ENCODE data around the gene LMO7.

Gene LMO7

DNA sequence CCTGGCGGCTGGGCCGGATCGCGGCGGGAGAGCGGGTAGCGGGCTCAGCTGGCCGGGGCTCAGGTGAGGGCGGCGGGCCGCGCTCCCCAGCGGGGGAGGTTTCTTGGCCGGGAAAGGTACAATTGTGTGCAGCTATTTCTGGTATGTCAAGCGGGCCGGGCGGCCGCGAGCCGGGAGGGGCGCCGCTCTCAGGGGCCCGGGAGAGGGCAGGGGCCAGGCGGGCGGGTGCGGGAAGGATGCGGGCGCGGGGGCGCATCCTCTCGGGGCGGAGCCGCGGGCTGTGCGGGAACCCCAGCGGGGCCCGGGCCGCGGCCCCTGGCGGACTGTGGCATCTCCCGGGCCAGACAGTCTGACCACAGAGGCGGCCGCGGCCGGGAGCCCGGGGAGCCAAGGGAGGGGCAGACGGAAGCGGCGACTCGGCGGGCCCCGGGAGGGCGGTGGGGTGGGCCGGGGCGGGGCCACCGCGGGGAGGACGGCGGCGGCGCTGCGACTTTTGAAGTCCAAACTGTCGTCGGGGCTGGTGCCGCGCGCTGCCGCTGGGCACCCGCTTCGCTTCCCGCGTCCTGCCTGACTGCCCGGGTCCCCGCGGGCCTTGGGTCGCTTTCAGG, at the start of gene LMO7:
TSS of gene LMO7 (plus strand) at position 503 of the 608 bp plus-strand sequence. CDS start 328 bp downstream, outside the sequence.
- DNase-seq: peak; percentile 63

DNA sequence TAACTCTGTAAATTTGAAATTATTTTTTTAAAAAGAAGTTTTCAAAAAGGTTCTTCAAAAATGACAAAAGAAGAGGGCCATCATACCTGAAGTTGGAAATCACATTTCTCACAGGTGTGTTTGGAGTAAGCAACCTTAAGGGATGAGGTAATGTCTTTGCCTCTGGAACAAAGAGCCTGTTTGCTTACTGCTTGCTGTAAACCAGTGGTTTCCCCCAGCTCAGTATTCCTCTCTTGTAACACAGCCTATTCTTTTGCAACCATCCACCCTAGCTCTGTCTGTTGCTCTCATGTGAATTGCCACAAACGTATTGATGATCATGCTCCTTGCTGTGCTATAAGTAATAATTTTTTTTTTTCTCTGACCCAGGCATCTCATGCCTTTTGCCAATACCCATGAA, 48.5 kb upstream of the LMO7 start:
- DNase-seq: no peak

DNA sequence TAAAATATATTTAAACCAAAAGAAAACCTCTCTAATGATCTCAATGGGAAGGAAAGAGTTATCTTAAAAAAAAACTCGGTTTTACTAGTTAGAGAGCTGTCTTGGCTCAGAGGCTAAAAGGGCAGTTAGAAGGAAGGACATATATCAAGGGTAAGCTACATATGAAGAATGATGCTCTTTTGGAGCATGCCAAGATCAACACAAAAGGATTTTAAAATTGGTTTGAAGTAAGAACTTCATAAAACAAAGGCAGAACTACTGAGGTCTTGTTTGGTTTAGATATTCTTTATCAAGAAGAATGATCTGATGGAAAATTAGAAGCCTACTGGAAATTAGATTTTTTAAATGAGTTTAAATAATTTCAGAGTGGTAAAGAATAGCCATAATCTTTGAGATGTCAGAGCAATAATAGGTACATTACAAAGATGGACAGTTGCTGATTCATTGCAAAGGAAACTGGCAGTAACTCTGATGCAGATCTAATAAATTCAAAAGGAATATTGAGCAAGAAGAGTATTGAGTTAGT, 39.4 kb upstream of the LMO7 start:
- no peak for DNase-seq

- no peak for DNase-seq
Measured at GRCh38 chr13:75600371-75600770, 35.8 kb upstream of the LMO7 start.

GRCh38 chr13:75603038-75603437, 33.1 kb upstream of the LMO7 start:
- DNase-seq: no peak

DNA sequence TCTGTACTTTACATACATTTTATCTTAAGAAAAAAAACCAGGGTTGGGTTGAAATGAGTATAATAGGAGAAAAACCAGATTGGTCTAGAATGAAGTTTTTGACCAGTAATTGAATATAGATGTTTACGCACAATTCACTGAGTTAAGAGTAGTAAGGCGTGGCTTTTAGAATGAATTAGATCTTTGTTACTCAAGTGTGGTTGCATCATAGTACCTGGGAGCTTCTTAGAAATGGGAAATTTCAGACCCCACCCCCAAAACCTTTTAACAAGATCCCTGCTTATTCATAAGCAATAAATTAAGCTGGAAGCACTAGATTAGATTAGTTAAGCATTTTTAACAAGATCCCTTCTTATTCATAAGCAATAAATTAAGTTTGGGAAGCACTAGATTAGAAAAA, 28.7 kb upstream of the LMO7 start:
- DNase-seq: no peak

GRCh38 chr13:75610466-75610865, 25.7 kb upstream of the LMO7 start:
- no peak for DNase-seq

GRCh38 chr13:75612354-75612753, 23.8 kb upstream of the LMO7 start:
- peak; percentile 37 for DNase-seq

DNA sequence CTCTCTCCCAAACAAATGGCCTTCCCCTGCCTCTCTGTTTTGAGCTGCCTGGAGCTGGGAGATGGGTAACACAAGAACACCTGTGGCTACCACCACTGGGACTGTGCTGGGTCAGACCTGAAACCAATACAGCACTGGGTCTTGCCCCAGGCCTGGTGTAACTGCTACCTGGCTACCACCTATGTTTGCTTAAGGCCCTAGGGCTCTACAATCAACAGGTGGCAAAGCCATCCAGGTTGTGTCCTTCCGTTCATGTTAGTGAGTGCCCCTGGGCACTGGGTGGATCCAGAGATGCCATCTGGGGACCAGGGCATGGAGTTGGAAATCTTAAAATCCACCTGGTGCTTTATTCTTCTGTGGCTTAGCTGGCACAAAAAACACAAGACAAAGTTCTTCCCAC, 18.9 kb upstream of the LMO7 start:
- no peak for DNase-seq

DNA sequence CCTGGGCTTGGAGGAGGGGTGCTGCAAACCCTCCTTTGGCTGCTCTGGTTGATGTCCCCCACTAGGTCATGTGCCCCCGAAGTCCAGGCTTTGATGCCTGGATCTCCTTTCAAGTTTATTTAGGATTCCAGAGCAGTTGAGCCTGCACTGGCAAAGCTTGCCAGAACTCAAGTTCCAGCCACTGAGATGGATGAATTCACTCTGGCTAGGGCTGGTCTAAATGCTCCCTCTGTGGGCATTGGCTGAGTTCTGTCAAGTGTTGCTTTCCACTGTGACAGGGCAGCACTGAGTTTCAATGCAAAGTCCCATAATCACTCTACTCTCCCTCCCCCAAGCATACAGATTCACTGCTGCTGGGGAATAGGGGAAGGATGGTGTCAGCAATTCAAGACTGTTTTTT, 17.8 kb upstream of the LMO7 start:
- no peak for DNase-seq

DNA sequence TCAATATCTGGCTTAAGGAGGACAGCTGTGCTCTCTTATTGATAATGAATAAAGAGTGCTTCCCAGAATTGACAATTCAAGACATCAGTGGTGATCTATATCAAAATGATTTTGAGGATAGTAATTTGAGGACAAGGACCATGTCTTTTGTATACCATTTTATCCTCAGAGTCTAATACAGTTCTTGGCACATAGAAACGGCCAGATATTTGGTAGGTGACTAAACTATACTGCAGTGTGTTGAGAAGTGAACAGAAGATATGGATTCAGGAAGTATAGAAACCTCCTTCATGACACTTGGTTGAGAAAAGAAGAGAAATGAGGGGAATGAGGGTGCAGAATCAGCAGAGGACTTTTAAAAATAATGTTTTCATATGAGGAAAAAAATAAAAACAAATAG, 16.1 kb upstream of the LMO7 start:
- DNase-seq: peak; percentile 37

DNA sequence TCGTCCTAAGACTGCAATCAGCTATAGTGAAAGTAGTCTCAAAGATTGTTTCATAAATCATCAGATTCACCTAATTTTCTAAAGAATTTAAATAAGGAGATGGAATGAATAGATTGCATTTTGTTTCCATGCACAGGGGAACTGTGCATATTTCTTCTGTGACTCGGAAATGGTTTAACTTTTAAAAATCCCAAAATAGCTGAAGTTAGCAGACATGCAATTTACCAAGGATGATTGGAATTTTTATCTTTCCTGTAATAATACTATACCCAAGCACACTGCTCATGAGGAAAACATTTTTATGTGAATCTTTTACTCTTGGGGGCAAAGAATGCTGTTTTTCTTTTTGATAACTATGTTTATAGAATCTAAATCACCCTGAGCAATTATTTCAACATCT, 15.0 kb upstream of the LMO7 start:
- peak; percentile 94 for DNase-seq

GRCh38 chr13:75628801-75629200, 7.3 kb upstream of the LMO7 start:
- no peak for DNase-seq

- DNase-seq: peak; percentile 98
Measured at GRCh38 chr13:75633285-75633684, 2.8 kb upstream of the LMO7 start.

GRCh38 chr13:75635101-75635827, 866 bp upstream of the LMO7 start:
- no peak for DNase-seq

GRCh38 chr13:75636436-75637180, 478 bp downstream of the LMO7 start:
- DNase-seq: peak; percentile 38

GRCh38 chr13:75637181-75637750, 1.1 kb downstream of the LMO7 start:
- no peak for DNase-seq

- DNase-seq: no peak
Measured at GRCh38 chr13:75639454-75639853, 3.3 kb downstream of the LMO7 start.

DNA sequence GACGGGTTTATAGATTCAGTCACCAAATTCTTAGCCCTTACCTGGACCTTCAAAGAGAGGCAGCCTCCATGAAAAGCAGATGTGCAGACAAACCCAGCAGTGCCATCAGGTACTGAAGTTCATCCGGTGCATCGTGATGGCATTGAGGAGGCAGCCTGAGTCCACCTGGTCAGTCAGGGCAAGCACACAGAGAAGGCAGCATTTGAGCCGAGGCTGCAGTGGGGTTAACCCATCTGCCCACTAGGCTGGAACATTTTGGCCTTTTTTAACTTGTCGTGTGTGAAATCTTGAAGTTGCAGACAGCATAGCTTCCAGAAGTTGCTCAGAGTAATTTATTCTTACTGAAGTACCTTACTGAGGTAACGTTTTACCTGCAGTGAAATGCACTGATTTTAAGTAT, 4.9 kb downstream of the LMO7 start:
- DNase-seq: no peak

GRCh38 chr13:75643182-75643581, 7.1 kb downstream of the LMO7 start:
- DNase-seq: no peak

- no peak for DNase-seq
Measured at GRCh38 chr13:75643693-75644092, 7.6 kb downstream of the LMO7 start.

- DNase-seq: peak; percentile 57
Measured at GRCh38 chr13:75645141-75645540, 9.0 kb downstream of the LMO7 start.

- DNase-seq: peak; percentile 42
Measured at GRCh38 chr13:75647126-75647784, 11.1 kb downstream of the LMO7 start.

Data from fibroblast of skin of right quadriceps (primary cell).